GM12878 (cell line): ENCODE measurements around the gene PRRX1. TPM values are rescaled to one million over a fixed set of nuclear protein-coding genes. Genes with fewer than 3 reads are reported as not detected.

Experiments
- ATAC-seq: fragments of 200-7000 bp; cut with Tn5 transposase; 3 replicates; pipeline ENCODE4 v1.9.1; 2020; ENCODE audit warnings: mild to moderate bottlenecking, moderate library complexity
- BruUV-seq: library from RNA; stranded (reverse); fragments of 400-500 nt; replicated peaks from 2 replicates; lab custom pipeline; 2021; lab: Mats Ljungman, UMichigan
- CTCF ChIA-PET: fragments of 300-600 bp; sonication (Branson Sonifier 250); formaldehyde crosslinking; extraction: SDS; loops from one replicate; lab custom pipeline; 2021; ENCODE audit warnings: inconsistent platforms; lab: Yijun Ruan, JAX
- POLR2A ChIA-PET: fragments of 350-600 bp; formaldehyde crosslinking; extraction: SDS; loops from one replicate; lab custom pipeline; 2021; ENCODE audit warnings: inconsistent platforms; lab: Charles Lee
- RAD21 ChIA-PET: fragments of 300-600 bp; sonication (Branson Sonifier 250); formaldehyde crosslinking; loops from one replicate; lab custom pipeline; 2023; ENCODE audit warnings: antibody characterized with exemption; ENCODE audit not compliant: unreplicated experiment; lab: Charles Lee
- SMC1A ChIA-PET: fragments of 300-600 bp; sonication (Branson Sonifier 250); formaldehyde crosslinking; loops from one replicate; lab custom pipeline; 2023; ENCODE audit not compliant: unreplicated experiment, uncharacterized antibody; lab: Charles Lee
- DNase-seq: peaks from one replicate; pipeline ENCODE4 v3.0.0-alpha.2; 2011; ENCODE audit warnings: low read depth, low spot score
- FAIRE-seq: peaks from 3 replicates; lab custom pipeline; 2011; peaks lifted over from hg19 to GRCh38; lab: Jason Lieb, UNC
- H2AFZ ChIP-seq: 2 replicates; pipeline ENCODE4 v1.6.0; 2011; ENCODE audit warnings: low read depth, low read length, control low read depth; ENCODE audit not compliant: control insufficient read depth
- H3K27ac ChIP-seq: 2 replicates; pipeline ENCODE4 v1.5.1; 2011; ENCODE audit warnings: control low read depth; ENCODE audit not compliant: control insufficient read depth, insufficient read depth
- H3K27me3 ChIP-seq, 2 experiments: replicated peaks in 1 of 2; 2 replicates each; pipeline versions ENCODE4 v1.6.0 to v1.6.1; 2011; ENCODE audit warnings: low read length in 1 of 2; ENCODE audit not compliant: control insufficient read depth in 2 of 2, insufficient read depth in 2 of 2
- H3K36me3 ChIP-seq, 2 experiments: 2 replicates each; pipeline ENCODE4 v1.5.1; 2011; ENCODE audit warnings: low read length in 1 of 2; ENCODE audit not compliant: control insufficient read depth in 2 of 2, insufficient read depth in 2 of 2
- H3K4me1 ChIP-seq: 2 replicates; pipeline ENCODE4 v1.6.1; 2011; ENCODE audit warnings: mild to moderate bottlenecking, low read length, moderate library complexity, mixed read lengths; ENCODE audit not compliant: control insufficient read depth, insufficient read depth
- H3K4me2 ChIP-seq: 2 replicates; pipeline ENCODE4 v1.6.0; 2011; ENCODE audit warnings: control low read depth; ENCODE audit not compliant: control insufficient read depth, insufficient read depth
- H3K4me3 ChIP-seq: fragments of 200-600 bp; sonication (generic); 2 replicates; pipeline ENCODE4 v1.5.1; 2016
- H3K79me2 ChIP-seq: 2 replicates; pipeline ENCODE4 v1.6.0; 2011; ENCODE audit warnings: low read length; ENCODE audit not compliant: control insufficient read depth, insufficient read depth
- H3K9ac ChIP-seq: 2 replicates; pipeline ENCODE4 v1.8.0; 2011; ENCODE audit warnings: low read length, control low read depth, mixed read lengths; ENCODE audit not compliant: control insufficient read depth, insufficient read depth
- H3K9me3 ChIP-seq: replicated peaks from 3 replicates; pipeline ENCODE4 v1.5.1; 2011; ENCODE audit warnings: mild to moderate bottlenecking, low read length; ENCODE audit not compliant: control insufficient read depth, insufficient read depth
- H4K20me1 ChIP-seq: 2 replicates; pipeline ENCODE4 v1.6.0; 2011; ENCODE audit not compliant: control insufficient read depth, insufficient read depth
- ATF7 ChIP-seq: fragments of 450-650 bp; IDR thresholded peaks from 2 replicates; pipeline ENCODE4 v1.6.1; 2016; ENCODE audit warnings: low read depth, mild to moderate bottlenecking
- E2F8 ChIP-seq: fragments of 450-650 bp; IDR thresholded peaks from 2 replicates; pipeline ENCODE4 v1.6.1; 2018; ENCODE audit warnings: mild to moderate bottlenecking, low read depth, moderate library complexity; ENCODE audit not compliant: partially characterized antibody
- FOS ChIP-seq: IDR thresholded peaks from 3 replicates; pipeline ENCODE4 v1.6.1; 2011; ENCODE audit warnings: borderline replicate concordance; ENCODE audit not compliant: insufficient read length; ENCODE audit errors: extremely low read depth
- RBBP5 ChIP-seq: fragments of 200-600 bp; sonication (generic); conservative IDR thresholded peaks from 2 replicates; pipeline ENCODE4 v1.6.1; 2016
- YY1 ChIP-seq: IDR thresholded peaks from 2 replicates; pipeline ENCODE4 v1.6.1; 2011; ENCODE audit warnings: low read depth, mild to moderate bottlenecking, low read length
- WGBS: methylation state at CpG from one replicate; pipeline ENCODE4 v1.1.6; 2016; ENCODE audit warnings: low lambda C conversion rate; ENCODE audit not compliant: insufficient replicate concordance, insufficient coverage; ENCODE audit errors: missing lambda C conversion rate; 5-methylcytosine and 5-hydroxymethylcytosine counted together
- in situ Hi-C: fragments of 300-500 bp; cut with MboI; formaldehyde crosslinking; loops from 9 replicates; pipeline ENCODE4 v1.14.3; 2018; ENCODE audit warnings: mixed read lengths
- intact Hi-C: fragments of 100-400 bp; cut with micrococcal nuclease; formaldehyde crosslinking; loops from one replicate; pipeline ENCODE4 v1.14.2; 2022; ENCODE audit not compliant: unreplicated experiment
- polyA plus RNA-seq, 11 experiments: library from polyadenylated mRNA; depleted of rRNA in 4 of 11; unstranded in 6 of 11; stranded (reverse) in 5 of 11; fragments of >200 nt; fragmentation: Nextera tagmentation in 4 of 11; fragmentation: Illumina TruSeq in 1 of 11; extraction: Ambion mirVana in 4 of 11; extraction: Trizol in 1 of 11; gene quantifications; 1 replicate in 1 of 11; 2 replicates in 10 of 11; pipeline versions ENCODE4 v1.2.1 to v1.2.3, GENCODE V29; 2011 to 2016; ENCODE audit warnings: inconsistent platforms in 2 of 11, missing spikeins in 2 of 11, low read depth in 1 of 11
- total RNA-seq, 4 experiments: library from RNA; depleted of rRNA in 3 of 4; stranded (reverse); fragments of >200 nt in 3 of 4; fragmentation: Illumina TruSeq in 1 of 4; extraction: Trizol in 1 of 4; gene quantifications; 2 replicates each; pipeline versions ENCODE4 v1.2.1 to v1.2.3, GENCODE V29; 2013 to 2021
- TF ChIP-seq, protein P1 (sequence below): IDR thresholded peaks from 2 replicates; pipeline ENCODE4 v1.6.1; 2012; ENCODE audit warnings: improper control_type of control experiment, low read depth, low read length; ENCODE audit not compliant: insufficient replicate concordance

PRRX1 gene
- total and polyA plus RNA-seq, 10 of the 15 experiments (the other 5 are each of a cell fraction or from before 2014, with no cell fraction given): 0.42 to 64.6 (median 1.5) TPM

GRCh38 chr1:170619241-170620028 lies 44.5 kb upstream of the PRRX1 start:
- in situ Hi-C loops: no loop called here

More at GRCh38 chr1:170619241-170620028, 44.5 kb upstream of the PRRX1 start:
- H3K4me3 ChIP-seq: no peak overlapping the region
- no peak overlapping the region for H3K4me2 ChIP-seq
- no TSS peak for BruUV-seq
- CTCF ChIA-PET: interaction anchor here (1.3 kb wide), 1 partner anchor 10 kb away, joined by 4 read pairs; no protein-coding TSS in a partner anchor
- H3K9me3 ChIP-seq: no peaks in the 10 kb centered on the region
- SMC1A ChIA-PET: interaction anchor here (0.8 to 1.5 kb wide), 6 partner anchors 9 to 80 kb away, joined by 3 to 5 read pairs (median 3); no protein-coding TSS in a partner anchor
- H3K79me2 ChIP-seq: no peaks in the 10 kb centered on the region
- TF ChIP-seq RBBP5 (no peak), E2F8 (no peak), ATF7 (no peak), YY1 (peak; percentile 54; the same call in 1 of the 2 replicates), FOS (no peak)
- TF ChIP-seq, protein P1, sequence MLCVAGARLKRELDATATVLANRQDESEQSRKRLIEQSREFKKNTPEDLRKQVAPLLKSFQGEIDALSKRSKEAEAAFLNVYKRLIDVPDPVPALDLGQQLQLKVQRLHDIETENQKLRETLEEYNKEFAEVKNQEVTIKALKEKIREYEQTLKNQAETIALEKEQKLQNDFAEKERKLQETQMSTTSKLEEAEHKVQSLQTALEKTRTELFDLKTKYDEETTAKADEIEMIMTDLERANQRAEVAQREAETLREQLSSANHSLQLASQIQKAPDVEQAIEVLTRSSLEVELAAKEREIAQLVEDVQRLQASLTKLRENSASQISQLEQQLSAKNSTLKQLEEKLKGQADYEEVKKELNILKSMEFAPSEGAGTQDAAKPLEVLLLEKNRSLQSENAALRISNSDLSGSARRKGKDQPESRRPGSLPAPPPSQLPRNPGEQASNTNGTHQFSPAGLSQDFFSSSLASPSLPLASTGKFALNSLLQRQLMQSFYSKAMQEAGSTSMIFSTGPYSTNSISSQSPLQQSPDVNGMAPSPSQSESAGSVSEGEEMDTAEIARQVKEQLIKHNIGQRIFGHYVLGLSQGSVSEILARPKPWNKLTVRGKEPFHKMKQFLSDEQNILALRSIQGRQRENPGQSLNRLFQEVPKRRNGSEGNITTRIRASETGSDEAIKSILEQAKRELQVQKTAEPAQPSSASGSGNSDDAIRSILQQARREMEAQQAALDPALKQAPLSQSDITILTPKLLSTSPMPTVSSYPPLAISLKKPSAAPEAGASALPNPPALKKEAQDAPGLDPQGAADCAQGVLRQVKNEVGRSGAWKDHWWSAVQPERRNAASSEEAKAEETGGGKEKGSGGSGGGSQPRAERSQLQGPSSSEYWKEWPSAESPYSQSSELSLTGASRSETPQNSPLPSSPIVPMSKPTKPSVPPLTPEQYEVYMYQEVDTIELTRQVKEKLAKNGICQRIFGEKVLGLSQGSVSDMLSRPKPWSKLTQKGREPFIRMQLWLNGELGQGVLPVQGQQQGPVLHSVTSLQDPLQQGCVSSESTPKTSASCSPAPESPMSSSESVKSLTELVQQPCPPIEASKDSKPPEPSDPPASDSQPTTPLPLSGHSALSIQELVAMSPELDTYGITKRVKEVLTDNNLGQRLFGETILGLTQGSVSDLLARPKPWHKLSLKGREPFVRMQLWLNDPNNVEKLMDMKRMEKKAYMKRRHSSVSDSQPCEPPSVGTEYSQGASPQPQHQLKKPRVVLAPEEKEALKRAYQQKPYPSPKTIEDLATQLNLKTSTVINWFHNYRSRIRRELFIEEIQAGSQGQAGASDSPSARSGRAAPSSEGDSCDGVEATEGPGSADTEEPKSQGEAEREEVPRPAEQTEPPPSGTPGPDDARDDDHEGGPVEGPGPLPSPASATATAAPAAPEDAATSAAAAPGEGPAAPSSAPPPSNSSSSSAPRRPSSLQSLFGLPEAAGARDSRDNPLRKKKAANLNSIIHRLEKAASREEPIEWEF: no peak
- no peaks in the 10 kb centered on the region for H3K4me1 ChIP-seq
- no peak overlapping the region for H3K9ac ChIP-seq
- intact Hi-C loops: no loop called here
- ATAC-seq (no peak), FAIRE-seq (no peak), DNase-seq (no peak)
- H3K27ac ChIP-seq: no peak overlapping the region
- POLR2A ChIA-PET: interaction anchor here (0.6 kb wide), 1 partner anchor 38 kb away, joined by 3 read pairs; no protein-coding TSS in a partner anchor
- no peaks in the 10 kb centered on the region for H3K36me3 ChIP-seq
- no peaks in the 10 kb centered on the region for H4K20me1 ChIP-seq
- WGBS: 39% methylated on average over 7 of the region's 7 CpGs
- RAD21 ChIA-PET: interaction anchor here (1.2 to 1.9 kb wide), 5 partner anchors 13 to 79 kb away, joined by 3 to 10 read pairs (median 5); no protein-coding TSS in a partner anchor
- H3K27me3 ChIP-seq: no peaks in the 10 kb centered on the region; a peak in 1 of 4 replicates
- H2AFZ ChIP-seq: no peak overlapping the region
